GM21367 (cell line): Measurements from ENCODE around the gene IZUMO3.
"Not testable (repeated sequence)": the region's sequence is repeated elsewhere in the genome, so short reads cannot be mapped to it uniquely, and the experiment has no call there.

ENCODE experiments used
- ATAC-seq: cut with Tn5 transposase; IDR thresholded peaks from one replicate; pipeline ENCODE4 v1.9.1; 2021; ENCODE audit not compliant: unreplicated experiment

The IZUMO3 gene, protein sequence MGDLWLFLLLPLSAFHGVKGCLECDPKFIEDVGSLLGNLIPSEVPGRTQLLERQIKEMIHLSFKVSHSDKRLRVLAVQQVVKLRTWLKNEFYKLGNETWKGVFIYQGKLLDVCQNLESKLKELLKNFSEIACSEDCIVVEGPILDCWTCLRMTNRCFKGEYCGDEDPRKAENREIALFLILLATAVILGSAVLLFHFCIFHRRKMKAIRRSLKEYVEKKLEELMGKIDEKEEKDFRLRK

DNA sequence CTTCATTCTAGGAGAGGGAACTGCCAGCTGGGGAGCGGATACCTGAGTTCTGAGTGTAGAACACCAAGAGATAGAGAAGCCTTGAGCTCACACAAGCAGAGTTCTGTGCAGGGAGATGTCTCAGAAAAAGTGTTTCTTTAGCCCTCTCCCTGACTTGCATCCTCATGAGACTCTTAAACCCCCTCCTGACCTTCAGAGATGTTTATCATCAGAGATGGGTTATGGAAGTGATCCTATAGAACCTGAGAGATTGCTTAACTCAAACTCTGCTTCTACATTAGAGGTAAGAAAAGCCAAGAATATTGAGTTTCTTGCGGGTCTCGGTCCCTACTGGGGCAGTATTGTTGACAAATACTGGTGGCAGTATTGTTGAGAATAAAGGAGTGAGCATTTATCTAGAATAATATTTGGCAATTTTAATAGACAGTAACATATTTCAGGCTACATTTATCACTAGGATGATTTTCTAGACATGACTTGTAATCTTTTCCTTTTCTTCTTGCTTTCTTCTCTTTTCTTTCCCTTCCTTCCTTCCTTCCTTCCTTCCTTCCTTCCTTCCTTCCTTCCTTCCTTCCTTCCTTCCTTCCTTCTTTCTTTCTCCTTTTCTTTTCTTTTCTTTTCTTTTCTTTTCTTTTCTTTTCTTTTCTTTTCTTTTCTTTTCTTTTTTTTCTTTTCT lies at the start of gene IZUMO3:
Gene IZUMO3, minus strand, starts transcription at position 51 of the 676 bp plus-strand sequence. CDS start 248 bp downstream, outside the sequence.
- ATAC-seq, result no peak

DNA sequence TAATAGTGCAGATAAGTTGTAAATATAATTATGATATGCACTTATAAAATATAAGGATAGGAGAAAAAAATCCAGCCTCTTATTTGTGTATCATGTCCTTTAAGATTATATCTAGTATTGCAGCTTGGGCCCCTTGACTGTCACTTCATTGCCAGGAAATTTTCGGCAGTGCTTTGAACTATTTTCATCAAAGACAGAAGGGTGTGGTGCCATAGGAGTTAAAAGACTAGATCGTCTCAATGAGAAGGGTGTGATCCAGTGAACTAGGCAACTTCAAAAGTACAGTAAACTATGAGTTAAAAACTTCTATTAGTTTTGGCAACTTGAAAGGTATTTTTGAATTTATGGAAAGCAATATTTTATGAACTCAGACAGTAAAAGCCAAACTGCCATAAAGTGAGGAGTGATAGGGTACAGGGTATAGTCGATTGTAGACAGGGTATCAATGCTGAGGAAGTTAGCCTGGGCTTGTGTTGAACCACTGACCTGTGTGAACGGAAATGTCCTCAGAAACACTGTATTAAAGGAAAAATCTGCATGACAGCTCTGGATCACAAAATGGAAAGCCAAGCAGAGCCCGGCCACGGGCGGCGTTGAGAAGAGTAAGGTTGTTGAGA lies 48.6 kb upstream of the IZUMO3 start:
- ATAC-seq, result no peak

DNA sequence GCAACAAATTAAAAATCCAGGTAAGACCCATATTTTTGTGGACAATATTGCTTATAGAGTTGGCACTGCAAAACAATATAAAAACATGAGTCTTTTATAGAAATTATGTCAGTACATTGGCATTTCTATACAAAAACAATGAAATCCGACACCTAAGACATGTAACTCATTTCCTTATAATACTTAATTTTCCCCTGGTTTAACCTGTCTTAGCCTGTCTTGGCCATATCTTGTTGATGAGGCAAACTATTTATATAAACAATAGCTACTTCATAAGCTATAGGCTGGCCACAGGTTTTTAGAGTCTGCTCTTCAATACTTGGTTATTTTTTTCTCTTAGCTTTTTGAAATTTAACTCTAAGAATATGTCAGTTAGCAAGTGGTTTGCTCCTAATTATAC lies 44.7 kb upstream of the IZUMO3 start:
- no peak for ATAC-seq

DNA sequence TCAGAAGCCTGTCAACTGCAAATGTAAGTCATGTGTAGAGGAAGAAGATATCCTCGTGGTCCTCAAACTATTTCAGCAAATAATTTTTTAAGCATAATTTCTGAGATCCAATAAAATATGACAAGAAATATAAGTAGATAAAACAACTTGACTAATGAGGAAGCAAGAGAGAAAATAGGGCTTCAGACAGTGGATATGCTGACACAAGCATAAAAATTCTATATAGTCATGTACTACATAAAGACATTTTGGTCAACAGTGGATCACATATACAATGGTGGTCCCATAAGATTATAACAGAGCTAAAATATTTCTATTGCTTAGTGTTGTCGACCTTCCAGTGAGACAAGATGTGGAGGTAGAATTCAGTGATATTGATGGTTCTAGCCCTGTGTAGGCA lies 42.2 kb upstream of the IZUMO3 start:
- ATAC-seq, result no peak

DNA sequence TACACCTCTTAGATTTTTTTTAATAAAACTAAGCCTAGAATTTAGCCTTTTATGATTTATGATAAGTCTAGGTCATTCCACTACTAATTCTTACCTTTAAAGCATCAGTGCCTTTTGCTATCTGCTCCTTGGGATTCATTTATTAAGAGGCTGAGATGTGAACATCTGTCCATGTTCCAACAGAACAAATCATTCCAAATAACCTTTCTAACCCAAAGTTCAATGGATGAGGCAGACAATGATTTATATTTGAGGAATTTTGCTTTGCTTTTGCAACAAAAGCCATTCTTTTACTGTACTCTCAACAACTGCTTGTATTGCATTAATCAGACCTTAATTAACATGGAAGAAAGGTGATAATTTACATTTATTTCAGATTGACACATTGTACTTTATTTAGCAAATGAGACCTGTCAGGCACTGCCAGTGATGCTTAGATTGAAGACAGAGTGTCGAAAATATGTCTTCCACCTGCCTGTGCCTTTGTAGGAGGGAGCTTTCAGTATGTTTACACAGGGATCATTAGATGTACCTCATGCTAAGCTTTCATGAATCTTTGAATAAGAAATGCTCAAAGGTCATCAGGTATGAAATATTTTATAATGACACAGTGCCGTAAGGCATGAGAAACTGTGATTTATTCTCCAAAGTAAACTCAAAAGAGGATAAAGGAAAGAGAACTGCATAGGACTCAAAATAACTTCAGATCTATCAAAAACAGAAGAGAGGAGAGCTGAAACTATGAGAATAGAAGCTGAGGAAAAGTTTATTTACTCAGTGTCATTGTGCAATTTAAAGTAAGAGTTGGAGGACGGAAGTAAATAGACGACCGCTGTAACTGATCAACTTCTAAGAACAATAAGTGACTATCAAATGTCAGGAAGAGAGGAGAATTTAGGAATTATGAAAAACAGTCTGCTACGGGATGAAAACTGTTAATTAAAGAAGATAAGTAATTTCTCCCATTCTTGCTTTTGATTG lies 36.7 kb upstream of the IZUMO3 start:
- no peak for ATAC-seq

DNA sequence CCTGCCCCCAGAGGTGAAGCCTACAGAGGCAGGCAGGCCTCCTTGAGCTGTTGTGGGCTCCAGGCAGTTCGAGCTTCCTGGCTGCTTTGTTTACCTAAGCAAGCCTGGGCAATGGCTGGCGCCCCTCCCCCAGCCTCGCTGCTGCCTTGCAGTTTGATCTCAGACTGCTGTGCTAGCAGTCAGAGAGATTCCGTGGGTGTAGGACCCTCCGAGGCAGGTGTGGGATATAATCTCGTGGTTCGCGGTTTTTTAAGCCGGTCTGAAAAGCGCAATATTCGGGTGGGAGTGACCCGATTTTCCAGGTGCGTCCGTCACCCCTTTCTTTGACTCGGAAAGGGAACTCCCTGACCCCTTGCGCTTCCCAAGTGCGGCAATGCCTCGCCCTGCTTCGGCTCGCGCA lies 34.3 kb upstream of the IZUMO3 start:
- ATAC-seq, result not testable (repeated sequence)

DNA sequence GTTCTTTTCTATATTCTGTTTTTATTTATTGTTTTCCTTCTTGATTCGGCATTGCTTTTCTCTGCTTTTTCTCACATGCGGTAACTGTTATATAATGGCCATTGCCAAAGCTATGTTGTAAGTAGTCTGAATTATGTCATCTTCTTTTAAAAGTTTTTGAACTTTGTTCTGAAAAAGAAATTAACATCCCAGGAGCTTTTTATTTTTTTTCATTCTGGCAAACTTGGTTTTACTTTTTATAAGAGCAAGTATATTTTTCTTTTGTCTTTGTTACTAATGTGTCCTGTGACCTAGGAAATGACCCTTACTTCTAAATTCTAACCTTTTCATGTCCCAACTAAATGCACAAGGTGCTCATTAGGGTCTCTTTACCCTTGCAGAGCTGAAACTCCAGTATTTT lies 26.7 kb upstream of the IZUMO3 start:
- ATAC-seq, result no peak

DNA sequence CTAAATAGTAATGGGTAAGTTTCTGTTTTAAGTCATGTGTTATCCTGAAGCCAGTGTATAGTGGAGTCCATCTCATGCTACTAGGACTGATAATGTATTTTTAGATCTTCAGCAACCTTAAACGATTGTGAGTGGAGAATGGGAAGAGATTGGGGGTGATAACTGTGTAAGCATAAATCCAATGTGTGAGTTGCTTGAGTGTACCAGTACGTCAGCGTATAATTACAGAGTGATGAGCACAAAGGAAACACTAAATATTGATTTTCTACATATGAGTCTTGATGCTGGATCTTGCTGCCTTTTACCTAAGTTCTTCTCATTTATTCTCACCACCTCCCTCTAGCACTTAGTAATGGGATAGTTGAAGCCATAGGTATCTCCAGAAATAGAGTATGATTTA lies 16.3 kb upstream of the IZUMO3 start:
- no peak for ATAC-seq

DNA sequence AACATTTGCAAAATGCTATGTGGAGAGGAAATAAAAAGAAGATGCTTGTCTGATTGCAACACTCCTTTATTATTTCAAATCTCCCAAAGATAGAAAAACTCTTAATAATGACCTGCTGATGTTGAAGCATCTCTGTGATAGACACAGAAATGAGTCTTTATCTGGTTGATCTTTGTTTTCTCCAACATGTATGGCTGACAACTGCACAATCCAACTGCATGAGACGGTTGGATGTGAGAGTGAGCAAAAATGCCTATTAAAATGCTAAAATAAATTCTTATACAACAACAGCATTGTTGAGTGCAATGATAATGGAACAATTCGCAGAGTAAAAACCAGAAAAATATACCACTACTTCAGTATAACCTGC lies 7.5 kb upstream of the IZUMO3 start:
- ATAC-seq, result no peak

DNA sequence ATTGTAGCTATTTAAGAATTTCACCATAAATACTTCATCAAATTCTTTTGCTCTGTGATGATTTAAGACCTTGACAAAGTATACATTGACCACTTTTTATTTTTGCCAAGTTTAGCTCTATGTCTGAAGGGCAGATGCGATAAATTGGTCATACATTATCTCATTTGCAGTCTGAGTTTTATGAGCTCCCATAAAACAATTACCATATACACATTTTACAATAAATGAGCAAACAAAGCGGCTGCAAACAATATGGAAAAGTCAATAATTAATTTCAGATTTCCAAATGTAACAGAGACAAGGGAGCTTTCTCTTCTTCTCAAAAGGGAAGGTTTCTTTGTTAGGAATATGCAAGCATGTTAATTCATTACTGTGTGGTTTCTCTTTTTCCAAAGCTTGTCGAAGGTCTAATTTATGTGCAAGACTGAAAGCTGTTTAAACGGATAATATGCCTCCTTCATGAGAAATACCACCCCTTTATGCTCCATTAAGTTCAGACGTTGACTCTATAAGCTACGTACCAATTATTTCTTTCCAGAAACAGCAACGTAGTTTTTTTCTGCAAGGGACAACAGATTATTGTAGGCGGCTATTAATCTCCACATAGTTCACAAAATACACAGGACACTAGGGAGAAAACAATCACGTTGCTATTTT lies 7.0 kb upstream of the IZUMO3 start:
- ATAC-seq, result no peak

DNA sequence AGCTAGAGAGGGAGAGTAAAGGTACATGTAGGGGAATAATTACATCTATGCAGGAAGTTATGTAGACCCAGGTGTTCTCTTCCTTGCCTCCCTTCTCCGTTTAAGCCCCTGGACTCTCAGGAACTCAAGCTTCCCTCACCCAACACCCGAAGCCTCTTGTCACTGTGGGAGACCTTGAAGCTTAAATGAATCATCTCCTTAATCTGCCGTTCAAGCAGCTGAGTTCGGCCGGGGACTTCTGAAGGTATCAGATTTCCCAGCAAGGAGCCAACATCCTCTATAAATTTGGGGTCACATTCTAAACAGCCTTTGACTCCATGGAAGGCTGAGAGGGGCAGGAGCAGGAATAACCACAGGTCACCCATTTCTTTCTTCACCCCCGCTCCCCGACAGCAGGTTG lies 412 bp downstream of the IZUMO3 start:
- ATAC-seq, result no peak

DNA sequence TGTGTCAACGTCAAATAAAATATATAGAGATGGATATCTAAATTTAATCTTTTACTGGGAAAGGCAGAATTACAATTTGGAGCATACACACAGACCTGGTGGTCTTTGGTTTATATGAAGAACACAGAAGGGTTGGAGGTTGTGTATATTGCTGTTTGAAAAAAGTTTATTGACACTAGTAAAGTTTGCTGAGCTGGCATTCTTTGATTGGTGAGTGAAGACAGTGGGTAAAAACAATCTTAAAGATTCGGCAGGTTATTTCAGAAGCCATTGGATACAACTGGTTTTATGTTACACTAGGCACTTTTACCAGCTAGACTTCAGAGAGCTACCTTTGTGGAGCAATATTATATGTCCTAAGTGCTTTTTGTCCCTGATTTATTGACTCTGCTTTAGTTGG lies 27.2 kb downstream of the IZUMO3 start:
- ATAC-seq, result no peak

DNA sequence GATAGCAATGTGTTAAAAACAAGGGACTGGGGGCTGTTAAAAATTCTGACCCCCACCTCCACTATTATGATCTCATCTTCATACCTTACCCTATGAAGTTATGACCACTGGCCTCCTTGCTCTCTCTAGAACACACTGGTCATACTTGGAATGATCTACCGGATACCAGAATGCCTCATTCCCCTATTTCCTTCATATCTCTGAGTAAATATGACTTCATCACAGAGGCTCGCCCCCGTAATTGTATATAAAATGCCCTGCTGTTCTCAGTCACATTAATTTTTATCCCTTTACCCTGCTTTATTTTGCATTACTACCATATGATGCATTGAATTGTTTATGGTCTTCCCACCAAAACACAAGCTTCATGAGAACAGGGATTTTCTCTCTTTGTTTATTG lies 29.2 kb downstream of the IZUMO3 start:
- no peak for ATAC-seq

DNA sequence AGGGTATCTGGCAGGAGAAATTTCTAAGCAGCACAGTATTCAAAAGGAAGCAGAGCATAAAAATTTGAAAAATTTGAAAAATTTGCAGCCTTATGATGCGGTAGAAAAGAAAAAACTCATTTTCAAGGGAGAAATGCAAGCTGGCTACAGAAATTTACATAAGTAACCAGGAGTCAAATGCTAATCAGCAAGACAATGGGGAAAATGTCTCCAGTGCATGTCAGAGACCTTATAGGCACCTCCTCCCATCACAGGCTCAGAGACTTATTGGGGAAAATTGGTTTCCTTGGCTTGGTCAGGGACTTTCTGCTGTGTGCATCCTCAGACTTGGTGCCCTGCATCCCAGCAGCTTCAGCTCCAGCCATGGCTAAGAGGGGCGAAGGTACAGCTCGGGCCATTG lies 35.8 kb downstream of the IZUMO3 start:
- ATAC-seq, result no peak

DNA sequence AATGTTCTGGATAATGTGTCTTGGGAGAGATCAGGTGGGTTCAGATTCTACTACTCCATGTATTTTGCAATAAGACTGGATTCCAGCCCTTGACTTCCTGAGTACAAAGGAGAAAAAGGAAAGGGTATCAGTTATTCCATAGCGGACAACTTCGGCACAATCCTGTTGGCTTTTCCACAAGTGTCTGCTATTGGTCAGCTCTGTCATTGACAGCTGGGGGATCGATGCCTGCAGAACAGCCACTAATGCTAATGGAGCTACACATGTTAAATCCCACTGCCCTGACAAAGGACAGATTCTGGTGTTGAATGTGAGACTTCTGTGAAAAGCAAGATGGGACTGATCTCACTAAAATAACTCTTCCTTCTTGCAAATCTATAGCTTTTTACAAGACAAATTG lies 41.2 kb downstream of the IZUMO3 start:
- no peak for ATAC-seq

DNA sequence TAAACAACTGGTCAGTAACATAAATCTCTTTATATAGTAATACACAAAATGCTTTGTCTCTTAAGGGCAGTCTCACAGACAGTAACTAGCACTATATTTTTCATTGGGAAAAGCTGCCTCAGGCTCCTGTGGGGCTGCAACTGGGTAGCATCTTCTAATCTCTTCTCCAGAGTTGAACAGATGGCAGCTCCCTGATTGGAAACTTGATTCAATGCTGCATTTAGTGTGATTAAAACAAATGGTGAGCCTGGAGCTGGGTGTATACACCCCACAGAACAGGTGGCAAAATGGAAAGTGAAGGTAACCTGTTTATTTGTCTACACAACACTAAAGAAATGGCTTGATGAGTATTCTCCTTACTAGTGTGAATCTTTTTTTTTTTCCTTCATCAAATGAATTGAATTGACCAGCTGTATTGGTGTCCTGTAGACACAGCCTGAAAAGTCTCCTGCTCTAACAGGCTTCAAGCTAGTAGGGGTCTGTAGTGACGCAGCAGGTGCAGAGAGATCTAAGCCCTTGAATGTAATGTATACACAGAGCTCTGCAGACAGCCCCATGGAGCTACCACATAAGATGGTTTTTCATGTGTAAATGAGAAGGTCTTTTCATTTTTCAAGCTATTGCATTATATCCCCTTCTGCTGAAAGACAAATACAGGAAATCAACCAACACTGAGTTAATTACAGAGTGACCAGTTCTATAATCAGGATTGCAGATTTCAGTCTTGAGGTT lies 43.3 kb downstream of the IZUMO3 start:
- no peak for ATAC-seq

DNA sequence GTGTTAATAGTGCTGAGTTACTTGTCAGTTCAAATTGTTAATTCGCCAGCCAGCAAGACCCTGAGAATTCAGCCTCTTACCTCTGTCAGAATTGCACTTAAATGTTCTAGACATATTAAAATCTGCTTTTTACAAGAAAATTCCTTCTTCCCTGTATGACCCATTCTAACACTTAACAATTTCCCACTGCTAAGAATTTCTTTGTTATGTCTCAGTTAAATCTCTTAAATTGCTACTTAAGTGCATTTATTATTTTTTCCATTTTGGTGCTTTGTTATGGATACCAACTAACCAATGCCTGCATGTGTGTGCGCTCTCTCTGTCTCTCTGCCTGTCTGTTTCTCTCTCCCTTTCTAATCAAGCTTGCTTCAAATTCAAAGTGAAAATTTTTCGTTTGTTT lies 44.9 kb downstream of the IZUMO3 start:
- no peak for ATAC-seq

DNA sequence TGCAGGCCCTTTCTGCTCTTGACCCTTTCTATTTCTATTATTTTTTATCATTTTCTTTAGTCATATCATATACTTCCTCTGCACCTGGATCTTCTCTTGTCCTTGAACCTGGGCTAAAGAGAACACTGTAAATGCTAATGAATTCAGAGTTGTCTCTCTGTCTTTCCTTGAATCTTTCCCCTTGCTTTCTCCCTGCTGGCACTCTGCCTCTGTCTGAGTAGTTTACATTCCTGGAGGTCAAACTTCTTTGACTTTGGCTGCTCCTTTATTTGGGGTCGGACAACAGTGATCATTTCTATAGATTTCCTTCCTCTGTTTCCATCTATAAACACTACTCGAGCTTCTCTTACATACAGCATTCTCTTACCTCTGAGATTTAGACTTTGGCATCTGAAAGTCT lies 47.1 kb downstream of the IZUMO3 start:
- no peak for ATAC-seq

DNA sequence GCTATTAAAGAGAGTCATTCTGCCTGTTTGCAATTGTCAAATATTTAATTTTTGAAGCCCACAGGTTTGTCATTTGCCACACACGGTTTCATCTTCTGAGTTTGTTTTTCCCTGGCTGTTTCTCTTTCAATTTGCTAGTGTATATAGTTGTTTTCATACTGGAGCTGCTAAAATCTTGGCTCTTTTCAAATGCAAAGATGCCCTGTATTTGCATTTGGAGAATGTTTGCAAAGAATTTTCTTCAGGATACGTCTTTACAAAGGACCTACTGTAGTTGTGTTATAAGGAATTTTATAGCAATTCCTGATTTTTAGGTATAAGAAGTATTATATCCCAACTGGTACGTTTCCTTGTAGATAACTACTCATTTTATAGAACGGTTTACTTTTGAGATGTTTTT lies 48.0 kb downstream of the IZUMO3 start:
- no peak for ATAC-seq
